Panc1 (cell line): ENCODE results near the gene DENND5B. TPM values are rescaled to one million over a fixed set of nuclear protein-coding genes. Genes with fewer than 3 reads are reported as not detected.

Source experiments
- ATAC-seq: fragments of 200-7000 bp; cut with Tn5 transposase; 2 replicates; pipeline ENCODE4 v1.9.1; 2020; ENCODE audit warnings: mild to moderate bottlenecking, moderate library complexity
- BruUV-seq: library from RNA; stranded (reverse); fragments of 400-500 nt; replicated peaks from 2 replicates; lab custom pipeline; 2021; lab: Mats Ljungman, UMichigan
- CTCF ChIA-PET: fragments of 300-600 bp; sonication (Branson Sonifier 250); formaldehyde crosslinking; loops from one replicate; lab custom pipeline; 2022; ENCODE audit warnings: antibody characterized with exemption; lab: Charles Lee
- POLR2A ChIA-PET: fragments of 300-600 bp; sonication (Branson Sonifier 250); formaldehyde crosslinking; loops from one replicate; lab custom pipeline; 2022; ENCODE audit warnings: antibody characterized with exemption; lab: Charles Lee
- DNase-seq: peaks from one replicate; pipeline ENCODE4 v3.0.0-alpha.2; 2010; ENCODE audit warnings: low read depth, low spot score
- H3K27ac ChIP-seq: 2 replicates; pipeline ENCODE4 v1.5.1; 2011; ENCODE audit warnings: mild to moderate bottlenecking, low read length, inconsistent platforms
- H3K27me3 ChIP-seq: fragments of 200-500 bp; sonication (Bioruptor generic); 2 replicates; pipeline ENCODE4 v1.6.0; 2014; ENCODE audit warnings: low read length, inconsistent platforms; ENCODE audit not compliant: control insufficient read depth, insufficient read depth
- H3K36me3 ChIP-seq: fragments of 200-500 bp; sonication (Bioruptor generic); 2 replicates; pipeline ENCODE4 v1.5.1; 2014; ENCODE audit warnings: inconsistent platforms, mild to moderate bottlenecking, low read length, moderate library complexity; ENCODE audit not compliant: control insufficient read depth, insufficient read depth
- H3K4me1 ChIP-seq: 2 replicates; pipeline ENCODE4 v1.5.1; 2011; ENCODE audit warnings: inconsistent platforms, mild to moderate bottlenecking, low read length, moderate library complexity; ENCODE audit not compliant: control insufficient read depth, insufficient read depth
- H3K4me3 ChIP-seq, 2 experiments: 2 replicates each; pipeline ENCODE4 v1.5.1; 2011 to 2012; ENCODE audit warnings: low read depth in 2 of 2, low read length in 2 of 2, mild to moderate bottlenecking in 2 of 2, inconsistent platforms in 1 of 2, moderate library complexity in 1 of 2
- H3K9me3 ChIP-seq: fragments of 200-500 bp; sonication (Bioruptor generic); 2 replicates; pipeline ENCODE4 v1.5.1; 2014; ENCODE audit warnings: low read depth, mild to moderate bottlenecking, inconsistent platforms, low read length, moderate library complexity; ENCODE audit not compliant: control insufficient read depth, insufficient read depth
- CTCF ChIP-seq: fragments of 450-650 bp; IDR thresholded peaks from 2 replicates; pipeline ENCODE4 v1.5.1; 2017; ENCODE audit warnings: mild to moderate bottlenecking
- POLR2AphosphoS5 ChIP-seq: IDR thresholded peaks from 2 replicates; pipeline ENCODE4 v1.6.1; 2012; ENCODE audit warnings: mild to moderate bottlenecking, low read depth, low read length, moderate library complexity
- SIN3A ChIP-seq: IDR thresholded peaks from 2 replicates; pipeline ENCODE4 v1.6.1; 2012; ENCODE audit warnings: low read depth, mild to moderate bottlenecking, low read length, moderate library complexity, borderline replicate concordance; ENCODE audit not compliant: insufficient read depth
- TCF7L2 ChIP-seq: IDR thresholded peaks from 2 replicates; pipeline ENCODE4 v1.6.1; 2011; ENCODE audit warnings: mild to moderate bottlenecking, low read depth, low read length, inconsistent platforms
- in situ Hi-C: cut with HindIII; loops from 2 replicates; pipeline ENCODE4 v1.10.0; 2016; ENCODE audit warnings: low sequenced_read_pairs, low pct_unique_long_range_greater_than_20kb
- intact Hi-C: fragments of 100-400 bp; cut with micrococcal nuclease; formaldehyde crosslinking; loops from one replicate; pipeline ENCODE4 v1.10.0; 2022; ENCODE audit not compliant: unreplicated experiment
- total RNA-seq: library from RNA; stranded (reverse); gene quantifications from one replicate; pipeline ENCODE4 v1.2.1, GENCODE V29; 2021; ENCODE audit not compliant: unreplicated experiment
- TF ChIP-seq, protein P1 (sequence below), 2 experiments: IDR thresholded peaks; 2 replicates each; pipeline ENCODE4 v1.6.1; 2011 to 2012; ENCODE audit warnings: low read depth in 2 of 2, control low read depth in 1 of 2, low read length in 1 of 2, mild to moderate bottlenecking in 1 of 2, moderate library complexity in 1 of 2; ENCODE audit not compliant: insufficient read depth in 1 of 2

Gene DENND5B
- total RNA-seq, 1 experiment from 2014 or later, result 36.8 TPM

DNA sequence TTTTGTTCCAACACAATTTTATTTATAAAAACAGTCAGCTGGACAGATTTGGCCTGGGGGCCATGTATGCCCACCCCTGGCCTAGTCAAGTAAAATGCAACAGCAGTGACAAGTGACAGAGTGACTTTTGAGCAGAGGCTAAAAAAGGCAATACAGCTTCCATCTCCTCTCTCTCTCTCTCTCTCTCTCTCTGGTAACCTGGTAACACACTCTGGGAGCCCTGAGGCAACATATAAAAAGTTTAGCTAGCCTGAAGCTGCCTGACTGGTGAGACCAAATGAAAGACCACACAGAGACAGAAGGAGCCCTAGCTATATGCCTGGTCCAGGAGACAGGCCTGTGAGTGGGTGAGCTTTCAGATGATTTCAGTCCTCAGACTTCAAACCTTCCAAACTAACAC, 105.4 kb downstream of the DENND5B start:
- in situ Hi-C loops, result no loop called here
- DNase-seq, result no peak
- no peak overlapping the region for H3K27ac ChIP-seq
- ChIA-PET POLR2A (interaction anchor here (0.5 kb wide), 1 partner anchor 92 kb away, joined by 12 read pairs; no protein-coding TSS in a partner anchor), CTCF (no interaction called here)
- no peak for ATAC-seq
- H3K36me3 ChIP-seq, result no peaks in the 10 kb centered on the region
- TF ChIP-seq POLR2AphosphoS5 (no peak), TCF7L2 (no peak), SIN3A (no peak), CTCF (no peak)
- TF ChIP-seq, protein P1, sequence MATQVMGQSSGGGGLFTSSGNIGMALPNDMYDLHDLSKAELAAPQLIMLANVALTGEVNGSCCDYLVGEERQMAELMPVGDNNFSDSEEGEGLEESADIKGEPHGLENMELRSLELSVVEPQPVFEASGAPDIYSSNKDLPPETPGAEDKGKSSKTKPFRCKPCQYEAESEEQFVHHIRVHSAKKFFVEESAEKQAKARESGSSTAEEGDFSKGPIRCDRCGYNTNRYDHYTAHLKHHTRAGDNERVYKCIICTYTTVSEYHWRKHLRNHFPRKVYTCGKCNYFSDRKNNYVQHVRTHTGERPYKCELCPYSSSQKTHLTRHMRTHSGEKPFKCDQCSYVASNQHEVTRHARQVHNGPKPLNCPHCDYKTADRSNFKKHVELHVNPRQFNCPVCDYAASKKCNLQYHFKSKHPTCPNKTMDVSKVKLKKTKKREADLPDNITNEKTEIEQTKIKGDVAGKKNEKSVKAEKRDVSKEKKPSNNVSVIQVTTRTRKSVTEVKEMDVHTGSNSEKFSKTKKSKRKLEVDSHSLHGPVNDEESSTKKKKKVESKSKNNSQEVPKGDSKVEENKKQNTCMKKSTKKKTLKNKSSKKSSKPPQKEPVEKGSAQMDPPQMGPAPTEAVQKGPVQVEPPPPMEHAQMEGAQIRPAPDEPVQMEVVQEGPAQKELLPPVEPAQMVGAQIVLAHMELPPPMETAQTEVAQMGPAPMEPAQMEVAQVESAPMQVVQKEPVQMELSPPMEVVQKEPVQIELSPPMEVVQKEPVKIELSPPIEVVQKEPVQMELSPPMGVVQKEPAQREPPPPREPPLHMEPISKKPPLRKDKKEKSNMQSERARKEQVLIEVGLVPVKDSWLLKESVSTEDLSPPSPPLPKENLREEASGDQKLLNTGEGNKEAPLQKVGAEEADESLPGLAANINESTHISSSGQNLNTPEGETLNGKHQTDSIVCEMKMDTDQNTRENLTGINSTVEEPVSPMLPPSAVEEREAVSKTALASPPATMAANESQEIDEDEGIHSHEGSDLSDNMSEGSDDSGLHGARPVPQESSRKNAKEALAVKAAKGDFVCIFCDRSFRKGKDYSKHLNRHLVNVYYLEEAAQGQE (IDR thresholded peaks at IDR 0.05; ENCODE audit: insufficient read depth in 1 of 2, low read depth in 2 of 2, low read length in 1 of 2), result no peak
- H3K9me3 ChIP-seq, result no peaks in the 10 kb centered on the region
- intact Hi-C loops, result no loop called here
- H3K4me1 ChIP-seq, result peaks cover 13% of the 10 kb centered on the region; the same call in 1 of the 2 replicates
- no peaks in the 10 kb centered on the region for H3K27me3 ChIP-seq
- no TSS peak for BruUV-seq
- no peak overlapping the region for H3K4me3 ChIP-seq

DNA sequence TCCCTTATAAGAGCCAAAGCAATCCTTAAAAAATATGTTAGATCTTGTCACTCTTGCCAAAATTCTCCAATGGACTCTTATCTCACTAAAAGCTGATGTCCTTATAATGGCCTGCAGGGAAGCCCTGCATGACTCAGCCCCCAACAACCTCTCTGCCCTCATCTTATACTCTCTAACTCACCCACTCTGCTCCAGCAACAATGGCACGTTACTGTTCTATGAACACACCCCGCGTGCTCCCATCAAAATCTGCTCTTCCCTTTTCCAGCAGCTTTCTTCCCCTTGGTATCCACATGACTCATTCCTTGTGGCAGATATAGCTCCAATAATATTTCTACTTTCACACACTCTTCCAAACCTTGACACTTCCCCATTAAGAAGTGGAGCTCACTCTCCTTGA, 108.1 kb downstream of the DENND5B start:
- BruUV-seq, result no TSS peak

More for the DNA sequence above, 108.1 kb downstream of the DENND5B start:
- intact Hi-C loops, result loop anchor here (5.0 kb wide), 1 partner anchor 986 kb away; no protein-coding TSS in a partner anchor
- Histone ChIP-seq H3K4me3 (no peak overlapping the region), H3K27ac (no peak overlapping the region), H3K36me3 (no peaks in the 10 kb centered on the region), H3K9me3 (no peaks in the 10 kb centered on the region), H3K27me3 (no peaks in the 10 kb centered on the region), H3K4me1 (peaks cover 10% of the 10 kb centered on the region; the same call in 1 of the 2 replicates)
- no peak for DNase-seq
- no peak for ATAC-seq
- in situ Hi-C loops, result no loop called here
- CTCF ChIA-PET, result interaction anchor here (0.5 kb wide), 1 partner anchor 68 kb away, joined by 9 read pairs; no protein-coding TSS in a partner anchor
- TF ChIP-seq POLR2AphosphoS5 (no peak), CTCF (no peak)
- TF ChIP-seq, protein P1 (IDR thresholded peaks at IDR 0.05; ENCODE audit: insufficient read depth in 1 of 2, low read depth in 2 of 2, low read length in 1 of 2), result no peak
- POLR2A ChIA-PET, result no interaction called here
